ENCODE results near the gene MYO5A.

DNA sequence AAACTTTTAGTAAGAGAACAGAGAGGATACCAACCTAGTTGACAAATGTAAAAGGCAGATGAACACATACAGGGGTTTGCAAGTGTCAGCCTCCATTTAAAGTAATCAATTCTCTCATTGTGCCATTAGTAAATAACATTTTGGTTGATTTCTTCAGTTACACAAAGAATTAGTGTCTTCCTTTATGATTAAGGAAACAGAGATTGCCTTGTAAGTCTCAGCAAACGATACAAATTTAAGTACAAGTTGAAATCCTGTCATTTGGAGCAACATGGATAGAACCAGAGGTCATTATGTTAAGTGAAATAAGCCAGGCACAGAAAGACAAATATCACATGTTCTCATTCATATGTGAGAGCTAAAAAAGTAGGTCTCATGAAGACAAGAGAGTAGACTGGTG, 26.1 kb downstream of the MYO5A start:
- TF ChIP-seq POLR2A (IDR thresholded peaks at IDR 0.05; ENCODE audit: low read depth, low read length) (no peak), POLR2AphosphoS5 (IDR thresholded peaks at IDR 0.05; ENCODE audit: low read depth, low read length) (no peak)
